ENCODE results near the gene VSIG10. TPM values are rescaled to one million over a fixed set of nuclear protein-coding genes. Genes with fewer than 3 reads are reported as not detected.

The VSIG10 gene
- total and polyA plus RNA-seq, 2 of the 4 experiments (the other 2 are of a cell fraction): 5.9 to 10.0 TPM

DNA sequence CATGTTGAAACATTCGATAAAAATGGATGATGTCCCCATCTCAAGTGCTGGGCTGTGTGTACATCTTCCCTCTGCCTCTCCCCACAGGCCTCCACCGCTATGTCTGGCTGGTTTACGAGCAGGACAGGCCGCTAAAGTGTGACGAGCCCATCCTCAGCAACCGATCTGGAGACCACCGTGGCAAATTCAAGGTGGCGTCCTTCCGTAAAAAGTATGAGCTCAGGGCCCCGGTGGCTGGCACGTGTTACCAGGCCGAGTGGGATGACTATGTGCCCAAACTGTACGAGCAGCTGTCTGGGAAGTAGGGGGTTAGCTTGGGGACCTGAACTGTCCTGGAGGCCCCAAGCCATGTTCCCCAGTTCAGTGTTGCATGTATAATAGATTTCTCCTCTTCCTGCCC, 40.7 kb upstream of the VSIG10 start:
- Histone ChIP-seq H3K4me2 (ENCODE audit: low read depth, low read length) (no peak overlapping the region), H4K8ac (ENCODE audit: low read depth in 2 of 2, low read length in 2 of 2) (no peak overlapping the region), H3K9ac (ENCODE audit: low read depth, low read length) (no peak overlapping the region), H3K9me1 (ENCODE audit: insufficient read depth, low read length) (no peaks in the 10 kb centered on the region), H3K18ac (ENCODE audit: low read depth, low read length) (no peak overlapping the region), H2AK5ac (ENCODE audit: low read depth, low read length) (no peak overlapping the region), H2BK5ac (ENCODE audit: low read depth, low read length, poor library complexity, severe bottlenecking) (no peak overlapping the region), H4K5ac (ENCODE audit: low read depth, low read length) (no peak overlapping the region), H2BK120ac (ENCODE audit: low read depth, low read length) (no peak overlapping the region), H2BK15ac (ENCODE audit: low read depth, low read length) (no peak overlapping the region), H3K4me3 (ENCODE audit: insufficient read depth, low read depth, low read length) (no peak overlapping the region), H2AFZ (replicated peaks; ENCODE audit: low read length, poor library complexity) (no peak overlapping the region), H3K23ac (ENCODE audit: low read depth, low read length) (no peak overlapping the region), H3K14ac (replicated peaks; ENCODE audit: low read depth, low read length) (no peak overlapping the region), H3K27me3 (ENCODE audit: control insufficient read depth, insufficient read depth, low read length) (no peaks in the 10 kb centered on the region), H4K20me1 (ENCODE audit: insufficient read depth, low read length) (no peaks in the 10 kb centered on the region), H3K79me1 (ENCODE audit: low read depth in 1 of 2, low read length in 2 of 2) (peaks cover 6 to 11% of the 10 kb centered on the region in 2 experiments), H3K36me3 (ENCODE audit: control insufficient read depth, insufficient read depth, low read length) (peaks cover 44% of the 10 kb centered on the region), H2AK9ac (replicated peaks; ENCODE audit: low read depth, low read length, poor library complexity) (no peak overlapping the region), H3K4me1 (ENCODE audit: control insufficient read depth, insufficient read depth, low read length) (no peaks in the 10 kb centered on the region), H3K27ac (ENCODE audit: insufficient read depth, low read length) (no peak overlapping the region), H3K9me3 (ENCODE audit: control insufficient read depth, insufficient read depth, low read length) (no peaks in the 10 kb centered on the region), H3K4ac (ENCODE audit: low read depth, low read length) (no peak overlapping the region), H3K56ac (ENCODE audit: extremely low read depth, insufficient read depth, low read length) (no peak overlapping the region), H4K91ac (ENCODE audit: insufficient read depth, low read depth, low read length) (no peak overlapping the region), H2BK20ac (ENCODE audit: low read depth, low read length) (no peak overlapping the region)
- in situ Hi-C loops (cut with MboI; ENCODE audit: low sequenced_read_pairs): loop anchor here (25.0 kb wide), 1 partner anchor 282 kb away; no protein-coding TSS in a partner anchor
- intact Hi-C loops (cut with micrococcal nuclease): no loop called here
- 87% methylated on average over 6 of the region's 13 CpGs; no CpG with 5 or more reads in 1 of the 2 experiments for WGBS, 2 experiments (ENCODE audit: extremely low coverage in 2 of 2, insufficient read length in 1 of 2)
- POLR2A ChIA-PET (ENCODE audit: unreplicated experiment): no interaction called here
- dilution Hi-C loops (cut with HindIII; ENCODE audit: low sequenced_read_pairs, unreplicated experiment): no loop called here
- no peak for TF ChIP-seq NFE2L2 (IDR thresholded peaks at IDR 0.05; ENCODE audit: low read depth, low read length)
- no peak for TF ChIP-seq SMC3 (IDR thresholded peaks at IDR 0.05; ENCODE audit: low read depth, low read length)
- TF ChIP-seq RAD21 (IDR thresholded peaks at IDR 0.05; ENCODE audit: low read length): no peak
- TF ChIP-seq, protein P1, sequence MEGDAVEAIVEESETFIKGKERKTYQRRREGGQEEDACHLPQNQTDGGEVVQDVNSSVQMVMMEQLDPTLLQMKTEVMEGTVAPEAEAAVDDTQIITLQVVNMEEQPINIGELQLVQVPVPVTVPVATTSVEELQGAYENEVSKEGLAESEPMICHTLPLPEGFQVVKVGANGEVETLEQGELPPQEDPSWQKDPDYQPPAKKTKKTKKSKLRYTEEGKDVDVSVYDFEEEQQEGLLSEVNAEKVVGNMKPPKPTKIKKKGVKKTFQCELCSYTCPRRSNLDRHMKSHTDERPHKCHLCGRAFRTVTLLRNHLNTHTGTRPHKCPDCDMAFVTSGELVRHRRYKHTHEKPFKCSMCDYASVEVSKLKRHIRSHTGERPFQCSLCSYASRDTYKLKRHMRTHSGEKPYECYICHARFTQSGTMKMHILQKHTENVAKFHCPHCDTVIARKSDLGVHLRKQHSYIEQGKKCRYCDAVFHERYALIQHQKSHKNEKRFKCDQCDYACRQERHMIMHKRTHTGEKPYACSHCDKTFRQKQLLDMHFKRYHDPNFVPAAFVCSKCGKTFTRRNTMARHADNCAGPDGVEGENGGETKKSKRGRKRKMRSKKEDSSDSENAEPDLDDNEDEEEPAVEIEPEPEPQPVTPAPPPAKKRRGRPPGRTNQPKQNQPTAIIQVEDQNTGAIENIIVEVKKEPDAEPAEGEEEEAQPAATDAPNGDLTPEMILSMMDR (conservative IDR thresholded peaks at IDR 0.05; ENCODE audit: low read depth, low read length): no peak
- TF ChIP-seq, protein P2, sequence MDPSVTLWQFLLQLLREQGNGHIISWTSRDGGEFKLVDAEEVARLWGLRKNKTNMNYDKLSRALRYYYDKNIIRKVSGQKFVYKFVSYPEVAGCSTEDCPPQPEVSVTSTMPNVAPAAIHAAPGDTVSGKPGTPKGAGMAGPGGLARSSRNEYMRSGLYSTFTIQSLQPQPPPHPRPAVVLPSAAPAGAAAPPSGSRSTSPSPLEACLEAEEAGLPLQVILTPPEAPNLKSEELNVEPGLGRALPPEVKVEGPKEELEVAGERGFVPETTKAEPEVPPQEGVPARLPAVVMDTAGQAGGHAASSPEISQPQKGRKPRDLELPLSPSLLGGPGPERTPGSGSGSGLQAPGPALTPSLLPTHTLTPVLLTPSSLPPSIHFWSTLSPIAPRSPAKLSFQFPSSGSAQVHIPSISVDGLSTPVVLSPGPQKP (IDR thresholded peaks at IDR 0.05; ENCODE audit: borderline replicate concordance, low read depth, low read length): no peak
- no peak for TF ChIP-seq MXI1 (IDR thresholded peaks at IDR 0.05; ENCODE audit: borderline replicate concordance, low read depth, low read length)
- TF ChIP-seq POLR2A (IDR thresholded peaks at IDR 0.05; ENCODE audit: low read depth, low read length): no peak
- TF ChIP-seq, protein P3, sequence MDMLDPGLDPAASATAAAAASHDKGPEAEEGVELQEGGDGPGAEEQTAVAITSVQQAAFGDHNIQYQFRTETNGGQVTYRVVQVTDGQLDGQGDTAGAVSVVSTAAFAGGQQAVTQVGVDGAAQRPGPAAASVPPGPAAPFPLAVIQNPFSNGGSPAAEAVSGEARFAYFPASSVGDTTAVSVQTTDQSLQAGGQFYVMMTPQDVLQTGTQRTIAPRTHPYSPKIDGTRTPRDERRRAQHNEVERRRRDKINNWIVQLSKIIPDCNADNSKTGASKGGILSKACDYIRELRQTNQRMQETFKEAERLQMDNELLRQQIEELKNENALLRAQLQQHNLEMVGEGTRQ (IDR thresholded peaks at IDR 0.05; ENCODE audit: low read depth, low read length): no peak
- no peak for TF ChIP-seq FOS (IDR thresholded peaks at IDR 0.05; ENCODE audit: low read depth, low read length)
- no peak for TF ChIP-seq RCOR1 (IDR thresholded peaks at IDR 0.05; ENCODE audit: insufficient replicate concordance, low read length)
- TF ChIP-seq MAZ (IDR thresholded peaks at IDR 0.05; ENCODE audit: borderline replicate concordance, low read depth, low read length): no peak
- no peak for TF ChIP-seq MAFK (IDR thresholded peaks at IDR 0.05; ENCODE audit: low read depth, low read length)
- no peak for TF ChIP-seq BHLHE40 (IDR thresholded peaks at IDR 0.05; ENCODE audit: low read depth, low read length)
- no peak for TF ChIP-seq CHD1 (IDR thresholded peaks at IDR 0.05; ENCODE audit: low read depth, low read length)
- TF ChIP-seq CEBPB (IDR thresholded peaks at IDR 0.05; ENCODE audit: low read depth, low read length): no peak
- no peak for TF ChIP-seq RFX5 (IDR thresholded peaks at IDR 0.05; ENCODE audit: low read depth, low read length)
- CTCF ChIA-PET: no interaction called here
- DNase-seq: no peak
- no TSS peak for BruUV-seq (replicated peaks)
- no peak for ATAC-seq (ENCODE audit: low read depth)

Measured in IMR-90 (cell line).